Pancreas (tissue), 10 donors: ENCODE results near the gene QRICH1. TPM values are rescaled to one million over a fixed set of nuclear protein-coding genes. Genes with fewer than 3 reads are reported as not detected.

ENCODE experiments used
- ATAC-seq, 4 donors: fragments of 200-7000 bp; cut with Tn5 transposase; one replicate each; pipeline versions ENCODE4 v1.8.0 to v1.9.1; 2020; ENCODE audit warnings: mild to moderate bottlenecking in 4 of 4, moderate library complexity in 4 of 4
- DNase-seq, 6 donors: peaks; one replicate each; pipeline ENCODE4 v3.0.0-alpha.2; 2020
- FAIRE-seq: peaks from 2 replicates; lab custom pipeline; 2012; peaks lifted over from hg19 to GRCh38; lab: Jason Lieb, UNC
- H3K27ac ChIP-seq, 4 donors: fragments of 200-600 bp; sonication (generic); 1 replicate in 3 of 4; 2 replicates in 1 of 4; pipeline versions ENCODE4 v1.5.0 to v1.8.0; 2020
- H3K27me3 ChIP-seq, 4 donors: fragments of 200-600 bp; one replicate each; pipeline ENCODE4 v1.8.0; 2021
- H3K36me3 ChIP-seq, 3 donors: fragments of 200-600 bp; sonication (generic) in 1 of 3; one replicate each; pipeline versions ENCODE4 v1.5.0 to v1.8.0; 2020 to 2021
- H3K4me1 ChIP-seq, 3 donors: fragments of 200-600 bp; one replicate each; pipeline ENCODE4 v1.8.0; 2021
- H3K4me3 ChIP-seq, 4 donors: fragments of 200-600 bp; sonication (generic) in 2 of 4; one replicate each; pipeline versions ENCODE4 v1.5.0 to v1.8.0; 2020 to 2021
- H3K9me3 ChIP-seq, 4 donors: fragments of 200-600 bp; one replicate each; pipeline ENCODE4 v1.8.0; 2021
- CTCF ChIP-seq, 4 donors: fragments of 200-600 bp; sonication (generic) in 3 of 4; IDR thresholded peaks; one replicate each; pipeline versions ENCODE4 v1.5.0 to v1.8.0; 2021; ENCODE audit warnings: antibody characterized with exemption in 4 of 4
- WGBS, 2 donors: extraction: QIAGEN DNeasy Blood & Tissue Kit; methylation state at CpG; one replicate each; pipeline ENCODE4 v1.1.7; 2013; 5-methylcytosine and 5-hydroxymethylcytosine counted together
- intact Hi-C, 3 donors: fragments of 100-400 bp; cut with DNase I; formaldehyde crosslinking; loops; one replicate each; pipeline versions ENCODE4 v1.11.1 to v1.14.2; 2022
- polyA plus RNA-seq, 2 donors: library from polyadenylated mRNA; stranded (reverse); fragments of 200-250 nt; gene quantifications; one replicate each; pipeline ENCODE4 v1.2.3, GENCODE V29; 2013
- total RNA-seq, 6 donors: library from RNA; stranded (reverse); fragmentation: NEBNext Ultra II Directional in 4 of 6; extraction: Animal tissue kit (Norgen Biotek cat#: 25700) in 4 of 6; gene quantifications; one replicate each; pipeline versions ENCODE4 v1.2.1 to v1.2.4, GENCODE V29; 2021 to 2023
- donor health status: healthy with polysubstance abuse.
- donor health status: DM: no; HTN: no; CAD: no; lungs with moderate emphysema.
- donor health status: DM: no; HTN: no; CAD: no.
- donor health status: control.
- donor health status: control.
- donor health status: Bipolar disorder and iron deficiency.
- donor health status: DM: yes; HTN: yes; CAD: no.
- donor health status: DM: no; HTN: no; CAD: no.
- donor health status: DM: no; HTN: no; CAD: no.
- donor health status: DM: yes; HTN: yes; CAD: no.

The QRICH1 gene
- total and polyA plus RNA-seq, 8 donors, result 20.9 to 48.1 (median 30.4) TPM

- Histone ChIP-seq H3K4me3 (peak overlapping the region; percentile 25 to 60 (median 46)), H3K27me3 (no peaks in the 10 kb centered on the region), H3K27ac (peak overlapping the region; percentile 40 to 74 (median 70)), H3K4me1 (peaks cover 0 to 9% (median 7%) of the 10 kb centered on the region in 3 donors), H3K9me3 (no peaks in the 10 kb centered on the region), H3K36me3 (no peaks in the 10 kb centered on the region)
- WGBS, 2 donors, result 1 to 2% methylated on average over 24 to 30 of the region's 30 CpGs
- ATAC-seq (peak; percentile 91 to 96 (median 92)), DNase-seq (peak; percentile 78 to 91 (median 84)), FAIRE-seq (no peak)
- no peak for TF ChIP-seq CTCF (IDR thresholded peaks at IDR 0.05)
- intact Hi-C loops, result no loop called here
Observed at GRCh38 chr3:49133226-49133951, 39.5 kb upstream of the QRICH1 start.

GRCh38 chr3:49132437-49133225 lies 38.8 kb upstream of the QRICH1 start, which contains the start of gene LAMB2:
Gene LAMB2, minus strand, starts transcription at chr3:49133050. Its CDS starts 183 bp downstream, at chr3:49132867.
- H3K9me3 ChIP-seq, result no peaks in the 10 kb centered on the region
- peaks cover 0 to 9% (median 7%) of the 10 kb centered on the region in 3 donors for H3K4me1 ChIP-seq
- FAIRE-seq (no peak), ATAC-seq (peak; percentile 88 to 94 (median 90)), DNase-seq (peak in 5 of 6 donors; percentile 63 to 82 (median 71))
- no peak for TF ChIP-seq CTCF (IDR thresholded peaks at IDR 0.05)
- no peaks in the 10 kb centered on the region for H3K36me3 ChIP-seq
- no peaks in the 10 kb centered on the region for H3K27me3 ChIP-seq
- intact Hi-C loops, result no loop called here
- peak within 1 kb of the TSS; percentile 40 to 74 (median 70) for H3K27ac ChIP-seq
- 3 to 4% methylated on average over 27 to 28 of the region's 28 CpGs for WGBS, 2 donors
- H3K4me3 ChIP-seq, result peak within 1 kb of the TSS; percentile 25 to 60 (median 46)

- DNase-seq (no peak), ATAC-seq (no peak), FAIRE-seq (no peak)
- Histone ChIP-seq H3K9me3 (no peaks in the 10 kb centered on the region), H3K36me3 (no peaks in the 10 kb centered on the region), H3K27me3 (no peaks in the 10 kb centered on the region), H3K27ac (peak overlapping the region; percentile 40 to 74 (median 70)), H3K4me1 (peaks cover 0 to 9% (median 7%) of the 10 kb centered on the region in 3 donors), H3K4me3 (peak overlapping the region; percentile 25 to 60 (median 46))
- no peak for TF ChIP-seq CTCF (IDR thresholded peaks at IDR 0.05)
- intact Hi-C loops, result no loop called here
- 23 to 25% methylated on average over 9 of the region's 9 CpGs for WGBS, 2 donors
Observed at GRCh38 chr3:49132073-49132436, 38.2 kb upstream of the QRICH1 start.

- Histone ChIP-seq H3K27ac (no peak overlapping the region), H3K4me3 (peak overlapping the region in 3 of 4 donors; percentile 25 to 60 (median 54)), H3K4me1 (peaks cover 0 to 9% (median 7%) of the 10 kb centered on the region in 3 donors), H3K36me3 (no peaks in the 10 kb centered on the region), H3K9me3 (no peaks in the 10 kb centered on the region), H3K27me3 (no peaks in the 10 kb centered on the region)
- intact Hi-C loops, result no loop called here
- DNase-seq (no peak), ATAC-seq (no peak), FAIRE-seq (no peak)
- no peak for TF ChIP-seq CTCF (IDR thresholded peaks at IDR 0.05)
- 86 to 90% methylated on average over 6 of the region's 6 CpGs for WGBS, 2 donors
Observed at GRCh38 chr3:49131576-49131975, 37.7 kb upstream of the QRICH1 start.
